Muscle layer of colon (tissue), 2 donors: ENCODE measurements around the gene INTS11.

Source experiments
- H3K27ac ChIP-seq: one replicate; pipeline ENCODE4 v1.7.0; 2013; ENCODE audit warnings: low read depth, mild to moderate bottlenecking, low read length, moderate library complexity
- H3K27me3 ChIP-seq, 2 donors: one replicate each; pipeline ENCODE4 v1.7.0; 2013; ENCODE audit warnings: low read length in 2 of 2, mild to moderate bottlenecking in 2 of 2; ENCODE audit not compliant: insufficient read depth in 2 of 2, control insufficient read depth in 1 of 2
- H3K36me3 ChIP-seq: one replicate; pipeline ENCODE4 v1.7.0; 2013; ENCODE audit warnings: mild to moderate bottlenecking, low read length; ENCODE audit not compliant: insufficient read depth
- H3K4me1 ChIP-seq: one replicate; pipeline ENCODE4 v1.7.0; 2013; ENCODE audit warnings: mild to moderate bottlenecking, low read length; ENCODE audit not compliant: insufficient read depth
- H3K4me3 ChIP-seq, 2 donors: one replicate each; pipeline ENCODE4 v1.7.0; 2013; ENCODE audit warnings: low read length in 2 of 2, low read depth in 1 of 2, mild to moderate bottlenecking in 1 of 2, moderate library complexity in 1 of 2
- H3K9ac ChIP-seq: one replicate; pipeline ENCODE4 v1.7.0; 2013; ENCODE audit warnings: low read length
- H3K9me3 ChIP-seq: one replicate; pipeline ENCODE4 v1.7.0; 2013; ENCODE audit warnings: mild to moderate bottlenecking, low read length
- donor health status: abdominal sarcoma.
- donor health status: Adenocarcinoma of cecum.

INTS11 gene

DNA sequence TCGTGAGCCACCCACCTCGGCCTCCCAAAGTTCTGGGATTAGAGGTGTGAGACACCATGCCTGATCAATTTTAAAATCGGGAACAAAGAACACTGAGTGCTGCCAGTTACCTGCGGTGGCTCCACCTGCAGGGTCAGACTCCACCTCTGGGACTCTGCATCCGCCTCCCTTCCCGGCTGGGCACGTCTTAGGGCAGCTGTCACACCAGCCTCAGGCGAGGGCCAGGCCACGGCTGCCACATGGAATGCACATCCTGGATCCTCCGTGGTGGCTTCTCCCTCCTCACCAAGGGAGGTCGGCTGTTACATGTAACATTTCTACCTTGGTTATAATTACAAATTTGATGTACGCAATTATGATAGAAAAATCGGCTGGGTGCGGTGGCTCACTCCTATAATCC lies 39.8 kb upstream of the INTS11 start:
- Histone ChIP-seq H3K27me3 (no peaks in the 10 kb centered on the region), H3K9ac (no peak overlapping the region), H3K9me3 (no peaks in the 10 kb centered on the region), H3K4me1 (peaks cover 28% of the 10 kb centered on the region), H3K27ac (no peak overlapping the region), H3K4me3 (no peak overlapping the region), H3K36me3 (no peaks in the 10 kb centered on the region)

GRCh38 chr1:1361982-1362423 lies 37.5 kb upstream of the INTS11 start:
- H3K4me1 ChIP-seq: peaks cover 36% of the 10 kb centered on the region
- H3K27me3 ChIP-seq: peaks cover 0 to 4% of the 10 kb centered on the region in 2 donors
- H3K9ac ChIP-seq: no peak overlapping the region
- H3K4me3 ChIP-seq: no peak overlapping the region
- no peaks in the 10 kb centered on the region for H3K9me3 ChIP-seq
- H3K27ac ChIP-seq: peak overlapping the region; percentile 43
- no peaks in the 10 kb centered on the region for H3K36me3 ChIP-seq

- Histone ChIP-seq H3K9ac (no peak overlapping the region), H3K27me3 (peaks cover 0 to 4% of the 10 kb centered on the region in 2 donors), H3K27ac (peak overlapping the region; percentile 43), H3K4me1 (peaks cover 36% of the 10 kb centered on the region), H3K4me3 (no peak overlapping the region), H3K36me3 (no peaks in the 10 kb centered on the region), H3K9me3 (no peaks in the 10 kb centered on the region)
Observed at GRCh38 chr1:1361233-1361981, 36.9 kb upstream of the INTS11 start.

- no peak overlapping the region for H3K4me3 ChIP-seq
- H3K4me1 ChIP-seq: peaks cover 36% of the 10 kb centered on the region
- no peaks in the 10 kb centered on the region for H3K36me3 ChIP-seq
- peaks cover 0 to 4% of the 10 kb centered on the region in 2 donors for H3K27me3 ChIP-seq
- H3K27ac ChIP-seq: peak overlapping the region; percentile 46
- no peaks in the 10 kb centered on the region for H3K9me3 ChIP-seq
- no peak overlapping the region for H3K9ac ChIP-seq
Observed at GRCh38 chr1:1360506-1361169, 36.2 kb upstream of the INTS11 start.

- no peaks in the 10 kb centered on the region for H3K9me3 ChIP-seq
- no peak overlapping the region for H3K9ac ChIP-seq
- H3K4me3 ChIP-seq: no peak overlapping the region
- H3K4me1 ChIP-seq: peaks cover 36% of the 10 kb centered on the region
- peak overlapping the region; percentile 46 for H3K27ac ChIP-seq
- H3K36me3 ChIP-seq: no peaks in the 10 kb centered on the region
- H3K27me3 ChIP-seq: peaks cover 0 to 4% of the 10 kb centered on the region in 2 donors
Observed at GRCh38 chr1:1359664-1360468, 35.4 kb upstream of the INTS11 start.

DNA sequence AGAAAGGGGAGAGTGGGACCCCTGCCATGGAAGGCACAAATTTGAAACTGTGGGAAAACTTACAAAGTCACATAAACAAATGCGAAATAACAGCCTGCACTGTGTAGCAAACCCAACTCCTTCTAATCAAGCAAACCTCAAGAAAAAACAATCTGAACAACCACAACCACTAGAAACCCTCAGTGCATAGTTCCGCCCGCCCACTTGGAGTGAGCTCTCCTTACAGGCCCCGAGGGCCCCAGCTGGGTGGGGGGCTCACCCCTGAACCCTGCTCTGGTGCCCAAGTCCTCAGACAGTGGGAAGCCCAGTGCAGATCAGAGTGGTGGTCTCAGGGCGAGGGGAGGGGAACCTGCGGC lies 34.8 kb upstream of the INTS11 start:
- peaks cover 36% of the 10 kb centered on the region for H3K4me1 ChIP-seq
- H3K9ac ChIP-seq: no peak overlapping the region
- peak overlapping the region; percentile 46 for H3K27ac ChIP-seq
- no peak overlapping the region for H3K4me3 ChIP-seq
- H3K9me3 ChIP-seq: no peaks in the 10 kb centered on the region
- peaks cover 0 to 4% of the 10 kb centered on the region in 2 donors for H3K27me3 ChIP-seq
- no peaks in the 10 kb centered on the region for H3K36me3 ChIP-seq

DNA sequence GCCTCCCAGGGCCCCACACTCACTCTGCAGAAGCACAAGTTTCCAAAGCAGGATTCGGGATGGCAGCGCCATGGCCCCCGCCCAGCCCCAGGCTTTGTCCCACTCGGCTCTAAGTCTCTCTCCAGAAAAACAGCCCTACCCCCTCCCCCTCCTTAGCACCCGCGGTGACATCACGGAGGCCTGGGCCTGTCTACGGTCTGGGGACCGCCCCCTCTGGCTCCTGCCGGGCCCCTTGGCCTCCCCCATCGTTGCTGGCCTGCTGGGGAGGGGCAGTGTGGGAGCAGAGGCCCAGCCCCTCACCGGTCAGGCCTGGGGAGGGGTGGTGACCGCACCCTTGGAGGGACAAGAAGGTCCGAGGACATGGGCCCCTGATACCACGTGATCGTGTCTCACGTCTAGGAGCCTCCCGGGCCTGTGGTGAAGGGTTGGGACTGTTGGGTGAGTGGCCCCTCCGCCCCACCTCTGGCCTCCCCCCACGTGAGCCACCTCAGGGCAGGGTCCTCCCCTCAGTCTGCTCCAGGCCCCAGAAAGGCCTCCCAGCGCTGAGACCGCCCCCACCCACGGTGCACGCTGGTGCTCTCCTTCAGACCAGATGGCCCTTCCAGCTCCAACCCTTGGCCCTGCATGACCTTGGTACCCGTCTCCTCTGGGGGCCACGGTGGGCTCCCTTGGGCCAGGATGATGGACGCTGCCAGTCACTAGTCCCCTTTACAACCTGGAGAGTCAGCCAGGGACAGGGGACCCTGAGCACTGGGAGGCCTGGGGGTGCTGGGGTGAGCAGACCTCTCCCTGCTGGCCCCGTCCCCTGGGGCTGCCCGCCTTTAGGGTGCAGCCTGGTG lies 34.2 kb upstream of the INTS11 start, which contains the start of gene MXRA8:
TSS of gene MXRA8 (minus strand) at position 123 of the 839 bp plus-strand sequence. CDS start at position 72, 51 bp downstream.
- peak within 1 kb of the TSS; percentile 61 for H3K9ac ChIP-seq
- H3K4me3 ChIP-seq: peak within 1 kb of the TSS; percentile 50 to 87
- H3K27ac ChIP-seq: peak within 1 kb of the TSS; percentile 46
- H3K36me3 ChIP-seq: peaks cover under 1% of the 10 kb centered on the region
- peaks cover 41% of the 10 kb centered on the region for H3K4me1 ChIP-seq
- H3K27me3 ChIP-seq: peaks cover 0 to 4% of the 10 kb centered on the region in 2 donors
- no peaks in the 10 kb centered on the region for H3K9me3 ChIP-seq

DNA sequence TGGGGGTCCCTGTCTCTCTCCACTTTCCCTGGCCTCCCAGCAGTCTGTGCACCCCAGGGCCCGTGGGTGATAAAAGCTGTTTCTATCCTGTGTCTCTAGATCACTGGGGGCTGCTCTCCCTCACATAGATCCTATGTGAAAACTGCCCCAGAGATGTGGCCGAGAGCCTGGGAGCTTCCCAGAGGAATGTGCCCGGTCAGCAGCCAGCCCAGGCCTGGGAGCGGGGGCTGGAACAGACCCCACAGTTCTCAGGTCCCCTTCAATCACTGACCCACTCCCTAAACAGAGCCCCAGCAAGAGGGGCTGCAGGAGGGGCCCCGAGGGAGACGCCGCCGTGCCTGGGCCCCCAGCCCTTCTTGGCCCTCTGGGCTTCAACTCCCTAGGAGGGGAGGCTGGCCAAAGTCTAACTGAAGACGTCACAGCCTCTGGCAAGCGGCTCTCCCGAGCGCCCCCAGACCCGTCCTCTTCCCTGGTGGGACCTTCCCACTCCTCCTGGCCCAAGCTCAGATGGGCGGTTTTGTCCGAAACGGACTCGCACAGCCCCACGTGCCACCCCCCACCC lies 33.5 kb upstream of the INTS11 start:
- Histone ChIP-seq H3K9ac (peak overlapping the region; percentile 61), H3K4me1 (peaks cover 41% of the 10 kb centered on the region), H3K4me3 (peak overlapping the region; percentile 50 to 87), H3K9me3 (no peaks in the 10 kb centered on the region), H3K27ac (peak overlapping the region; percentile 46), H3K27me3 (peaks cover 0 to 8% of the 10 kb centered on the region in 2 donors), H3K36me3 (peaks cover 7% of the 10 kb centered on the region)

DNA sequence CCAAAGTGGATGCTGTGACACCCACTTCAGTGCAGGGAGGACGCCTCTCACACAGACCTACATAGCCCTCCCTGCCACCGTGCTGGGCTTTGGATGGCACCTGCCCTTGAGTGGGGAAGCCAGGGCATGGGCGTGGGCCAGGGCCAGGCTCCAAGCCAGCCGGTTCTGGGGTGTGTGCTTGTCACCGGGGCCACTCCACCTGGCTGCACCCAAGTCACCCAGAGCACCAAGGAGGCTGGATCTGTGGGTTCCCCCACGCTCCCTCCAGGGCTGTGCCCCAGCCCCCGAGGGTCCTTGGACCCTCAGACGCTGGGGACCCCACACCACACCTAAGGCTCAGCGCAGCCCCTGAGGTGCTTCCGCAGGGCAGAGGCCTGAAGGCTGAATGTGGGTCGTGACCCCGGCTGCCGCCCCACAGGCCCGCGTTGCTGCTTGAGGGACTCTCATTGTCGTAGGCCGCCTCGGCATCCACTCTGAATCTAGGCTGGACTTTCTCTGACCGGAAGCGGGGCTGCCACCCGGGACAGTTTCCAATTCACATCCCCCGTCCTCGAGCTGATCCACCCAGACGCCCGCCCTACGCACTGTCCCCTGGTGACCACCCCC lies 32.4 kb upstream of the INTS11 start:
- peaks cover 0 to 10% of the 10 kb centered on the region in 2 donors for H3K27me3 ChIP-seq
- peak overlapping the region; percentile 46 for H3K27ac ChIP-seq

DNA sequence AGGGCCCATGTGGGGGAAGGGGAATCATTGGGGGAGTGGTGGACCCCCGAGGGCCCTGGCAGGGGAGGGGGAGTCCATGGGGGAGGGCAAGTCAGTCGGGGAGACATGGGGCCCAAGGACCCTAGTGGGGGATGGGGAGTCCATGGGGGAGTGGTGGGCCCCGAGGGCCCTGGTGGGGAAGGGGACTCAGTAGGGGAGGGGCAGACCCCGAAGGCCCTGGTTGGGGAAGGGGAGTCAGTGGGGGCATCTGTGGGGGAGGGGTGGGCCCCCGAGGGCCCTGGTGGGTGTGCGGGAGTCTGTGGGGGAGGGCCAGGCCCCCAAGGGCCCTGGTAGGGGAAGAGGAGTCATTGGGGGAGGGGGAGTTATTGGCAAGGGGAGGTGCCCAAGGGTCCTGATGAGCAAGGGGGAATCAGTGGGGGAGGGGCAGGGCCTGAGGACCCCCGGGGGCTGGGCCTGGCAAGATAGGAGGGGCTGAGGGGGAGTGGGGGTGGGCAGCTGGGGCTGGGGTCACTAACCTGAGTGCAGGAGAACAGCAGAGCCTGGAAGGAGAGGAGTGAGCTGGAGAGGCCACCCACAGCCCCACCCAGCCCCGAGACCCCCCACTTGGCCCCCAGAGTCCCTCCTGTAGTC lies 31.8 kb upstream of the INTS11 start:
- Histone ChIP-seq H3K9ac (no peak overlapping the region), H3K36me3 (peaks cover 18% of the 10 kb centered on the region), H3K27me3 (peaks cover 0 to 10% of the 10 kb centered on the region in 2 donors), H3K4me3 (peak overlapping the region; percentile 20 to 87), H3K27ac (peak overlapping the region; percentile 46), H3K9me3 (no peaks in the 10 kb centered on the region), H3K4me1 (peaks cover 46% of the 10 kb centered on the region)

More for the DNA sequence above, 32.4 kb upstream of the INTS11 start:
- Histone ChIP-seq H3K9ac (peak overlapping the region; percentile 61), H3K9me3 (no peaks in the 10 kb centered on the region), H3K4me1 (peaks cover 48% of the 10 kb centered on the region), H3K4me3 (peak overlapping the region; percentile 50 to 87), H3K36me3 (peaks cover 18% of the 10 kb centered on the region)
